GM19099 (cell line): ENCODE results near the gene CHN2.

Experiments used
- POLR2A ChIP-seq: IDR thresholded peaks from 3 replicates; pipeline ENCODE4 v1.6.1; 2011; ENCODE audit warnings: low read depth; ENCODE audit not compliant: insufficient read length; ENCODE audit errors: extremely low read depth

The CHN2 gene

DNA sequence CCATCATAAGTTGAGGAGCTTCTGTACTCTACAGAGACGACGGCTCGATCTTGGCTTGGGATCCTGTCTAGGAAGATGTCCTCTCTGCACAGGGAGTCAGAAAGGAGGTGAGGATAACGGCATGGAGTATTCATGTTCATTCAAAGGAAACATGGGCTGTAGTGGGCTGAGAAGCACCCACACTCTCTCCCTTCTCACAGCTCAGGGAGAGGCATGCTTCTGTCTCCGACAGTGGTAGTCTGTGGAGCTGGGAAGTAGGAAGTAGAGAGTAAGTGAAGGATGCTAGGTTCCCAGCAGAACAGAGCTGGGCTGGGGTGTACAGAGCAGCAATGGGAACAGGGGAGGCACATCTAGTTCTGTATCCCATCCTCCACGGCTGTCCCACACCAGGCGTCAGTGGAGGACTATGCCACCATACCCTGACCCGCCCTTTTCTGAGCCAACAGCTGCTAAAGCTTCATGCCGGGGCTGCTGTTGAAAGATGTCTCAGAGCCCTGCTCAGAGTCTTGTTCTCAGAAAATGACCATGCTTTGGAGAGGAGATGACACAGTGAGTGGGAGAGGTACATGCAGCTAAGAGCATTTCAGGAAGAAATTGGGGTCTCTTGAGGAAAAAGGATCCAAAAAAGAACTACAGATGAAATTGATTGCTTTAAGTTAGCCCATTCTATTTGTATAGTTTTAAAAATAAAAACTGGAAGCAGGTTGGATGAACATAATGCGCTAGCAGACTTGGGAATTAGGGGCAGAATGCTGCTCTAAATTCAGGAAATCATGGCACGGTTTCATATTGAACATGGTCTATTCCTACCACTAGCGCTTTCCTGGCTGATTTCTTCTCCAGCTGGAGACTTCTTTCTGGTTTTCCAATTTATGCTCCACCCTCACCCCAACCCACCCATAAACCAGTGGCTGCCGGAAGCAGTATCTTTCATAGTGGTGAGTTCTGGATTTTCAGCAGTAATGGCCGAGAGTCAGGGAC is 138.6 kb downstream of the CHN2 start:
- TF ChIP-seq POLR2A: no peak

DNA sequence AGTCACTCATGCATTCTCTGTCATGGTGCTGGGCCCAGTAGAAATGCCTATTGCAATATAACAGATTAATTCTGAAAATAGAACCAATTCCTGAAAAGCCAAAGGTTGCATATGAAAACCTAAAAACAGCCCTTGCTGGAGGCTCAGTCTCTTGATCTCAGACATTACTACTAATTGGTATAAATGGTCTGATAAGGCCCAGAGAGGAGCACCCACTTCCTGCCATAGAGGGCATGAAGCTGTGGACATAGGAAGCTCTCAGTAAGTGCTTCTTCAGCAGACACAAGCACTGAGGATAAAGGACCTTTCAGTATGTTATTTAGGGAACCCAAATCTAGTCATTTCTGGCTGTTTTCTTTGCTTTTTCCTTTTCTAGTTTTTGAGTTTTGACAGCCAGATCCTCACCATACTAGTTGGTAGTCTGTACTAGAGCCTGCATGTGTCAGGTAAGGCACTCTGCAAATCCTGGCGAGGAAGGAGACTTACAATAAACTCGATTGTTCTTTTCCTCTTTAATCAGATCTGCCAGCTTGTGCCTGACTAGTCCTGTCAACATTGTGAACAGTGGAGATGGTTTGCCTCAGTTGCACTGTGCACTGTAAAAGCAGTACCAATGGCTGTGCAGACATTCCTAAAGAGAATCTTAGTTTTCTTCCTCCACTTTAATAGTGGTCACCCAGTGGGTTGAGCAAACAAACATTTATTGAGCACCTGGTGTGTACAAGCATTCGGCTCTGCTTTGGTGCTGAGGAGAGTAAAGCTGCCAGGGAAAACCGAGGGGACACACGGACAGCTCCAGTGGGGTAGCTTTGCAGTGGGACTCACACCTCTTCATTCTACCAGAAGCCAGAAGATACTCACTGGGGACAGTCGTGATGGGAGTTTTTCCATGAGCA is 140.9 kb downstream of the CHN2 start:
- no peak for TF ChIP-seq POLR2A

DNA sequence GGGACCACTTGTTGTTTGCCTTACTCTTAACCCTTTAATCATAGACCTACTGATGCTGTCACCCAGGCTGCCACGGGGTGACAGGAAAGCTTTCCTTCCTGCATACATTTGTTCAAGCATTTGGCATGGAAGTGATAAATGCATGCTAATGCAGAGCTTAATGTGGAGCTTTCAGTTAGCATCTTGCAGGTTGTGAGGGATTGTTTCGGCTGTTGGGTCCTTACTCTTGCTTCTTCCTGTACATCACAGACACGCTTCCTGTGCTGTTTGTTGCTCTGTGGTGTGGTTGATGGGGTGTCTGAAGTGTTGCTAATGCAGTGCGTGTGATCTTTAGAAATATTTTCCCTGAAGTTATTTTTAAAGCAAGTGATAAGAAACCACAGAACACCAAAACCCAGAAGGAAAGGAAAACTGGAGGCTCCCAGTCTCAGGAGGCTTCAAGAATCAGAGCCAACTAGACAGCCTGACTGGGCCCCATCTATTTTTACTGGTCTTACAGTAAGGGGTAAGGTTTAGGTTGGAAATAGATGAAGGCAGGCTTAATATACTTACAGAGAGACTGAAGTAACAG is 143.1 kb downstream of the CHN2 start:
- no peak for TF ChIP-seq POLR2A

DNA sequence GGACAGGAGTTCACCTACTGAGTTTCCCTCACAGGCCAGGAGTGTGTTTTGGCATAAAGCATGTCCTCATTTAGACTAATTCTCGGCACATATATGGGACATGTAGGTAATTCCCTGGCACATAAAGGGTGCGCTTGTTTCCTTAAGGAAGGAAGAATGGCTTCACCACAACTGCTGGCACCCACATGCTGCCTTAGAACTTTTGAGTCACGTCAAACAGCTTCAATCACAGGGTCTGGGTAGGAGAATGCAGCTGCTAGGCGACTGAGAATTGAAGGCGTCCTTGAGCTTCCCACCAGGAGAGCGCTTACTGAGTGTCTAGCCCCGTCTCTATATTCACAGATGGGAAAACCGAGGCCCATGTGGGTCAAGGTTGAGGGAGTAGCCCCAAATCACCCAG is 146.1 kb downstream of the CHN2 start:
- TF ChIP-seq POLR2A: no peak

DNA sequence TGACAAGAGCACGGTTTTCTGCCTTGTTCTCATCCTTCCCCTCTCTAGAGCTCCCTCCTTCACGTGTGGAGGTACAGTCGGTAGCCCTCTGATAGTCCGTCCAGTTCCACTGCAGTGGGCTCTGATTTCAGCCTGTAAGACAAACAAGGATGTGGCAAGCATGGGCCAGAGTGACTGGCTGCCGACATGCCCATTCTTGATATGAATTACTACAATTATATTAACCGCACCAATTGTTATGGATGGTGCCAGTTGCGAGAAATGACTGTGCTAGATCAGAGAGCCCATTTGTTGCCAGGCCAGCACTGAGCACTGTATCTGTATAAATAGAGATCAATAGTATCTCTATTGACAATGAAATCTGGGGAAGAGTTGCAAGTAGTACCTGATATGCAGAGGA is 146.6 kb downstream of the CHN2 start:
- TF ChIP-seq POLR2A: no peak

DNA sequence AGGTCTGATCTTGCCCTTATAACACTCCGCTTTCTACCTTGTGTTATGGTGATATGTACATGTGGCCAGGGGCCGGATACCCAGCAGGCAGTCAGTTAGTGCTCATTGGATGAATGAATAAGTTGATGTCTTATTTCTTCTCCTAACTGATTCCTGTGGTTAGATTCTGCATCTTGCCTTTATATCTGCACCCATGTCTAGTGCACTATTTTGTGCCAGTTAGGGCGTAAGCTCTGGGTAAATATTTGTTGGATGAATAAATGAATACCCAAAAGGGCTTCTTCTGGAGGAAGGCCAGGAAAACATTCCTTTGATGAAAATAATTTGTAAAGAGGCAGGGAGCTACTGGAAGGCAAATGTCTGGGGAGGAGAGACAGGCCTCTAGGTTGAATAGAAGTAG is 148.2 kb downstream of the CHN2 start:
- TF ChIP-seq POLR2A: no peak

DNA sequence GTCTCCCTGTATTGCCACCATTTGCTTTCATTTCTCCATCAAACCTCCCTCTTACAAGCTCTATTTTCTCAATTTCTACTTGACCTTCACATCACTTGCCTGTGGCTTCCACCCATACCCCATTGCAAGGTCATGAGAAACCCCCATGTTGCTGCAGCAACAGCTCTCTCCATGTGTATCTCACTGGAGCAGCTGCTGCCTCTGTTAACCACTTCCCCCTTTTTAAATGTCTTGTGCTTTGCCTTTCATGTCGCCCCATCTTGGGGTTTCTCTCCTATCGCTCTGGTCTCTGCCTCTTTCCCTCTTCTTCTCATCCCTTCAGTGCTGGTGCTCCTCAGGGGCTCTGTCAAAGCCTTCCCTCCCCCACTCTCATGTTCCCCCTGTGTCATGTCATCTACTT is 148.8 kb downstream of the CHN2 start:
- no peak for TF ChIP-seq POLR2A

DNA sequence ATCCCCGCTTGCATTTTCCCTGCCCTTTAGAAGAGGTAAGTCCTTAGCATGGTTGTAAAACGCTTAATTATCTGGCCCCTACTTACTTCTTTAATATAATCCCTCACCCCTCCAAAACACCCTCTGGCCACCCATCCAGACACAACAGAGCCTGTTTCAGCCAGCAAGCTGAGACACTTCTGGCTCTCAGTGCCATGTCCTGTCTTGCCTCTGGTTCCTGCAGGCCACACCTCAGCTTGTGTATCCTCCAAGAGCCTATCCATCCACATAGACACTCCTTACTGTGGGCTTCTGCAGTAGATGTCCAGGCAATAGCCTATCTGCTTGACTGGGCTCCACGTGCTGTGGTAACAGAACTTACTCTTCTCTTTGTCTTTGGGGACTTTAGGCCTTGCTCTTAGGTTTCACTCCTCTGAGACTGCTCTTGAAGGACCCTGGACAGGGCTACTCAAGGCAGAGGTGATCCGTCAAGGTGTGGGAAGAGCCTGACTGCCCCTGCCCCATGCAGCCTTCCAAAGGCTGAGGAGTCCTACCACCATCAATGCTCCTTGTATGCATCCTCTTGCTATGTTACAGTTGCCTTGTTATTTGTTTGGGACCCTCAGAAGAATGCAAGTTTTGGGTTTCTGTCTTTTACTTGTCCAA is 149.9 kb downstream of the CHN2 start:
- TF ChIP-seq POLR2A: no peak

DNA sequence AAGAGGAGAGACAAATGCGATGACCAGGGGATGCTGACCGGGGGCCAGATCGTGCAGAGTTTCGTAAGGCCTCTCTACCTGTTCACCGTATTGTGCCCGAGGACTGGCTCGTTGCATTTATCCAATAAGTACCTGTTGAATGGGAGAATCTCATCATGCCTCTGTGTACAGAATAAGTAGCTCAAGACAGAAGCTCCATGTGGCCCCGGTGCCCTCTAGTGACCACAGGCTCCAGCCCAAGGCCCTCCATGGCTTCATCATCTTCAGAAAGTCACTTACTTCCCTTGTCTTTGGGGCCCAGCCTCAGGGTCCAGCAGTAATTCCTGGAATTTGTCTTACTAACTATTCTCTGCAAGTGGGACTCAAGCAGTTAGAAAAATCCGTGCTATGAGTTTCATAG is 151.0 kb downstream of the CHN2 start:
- TF ChIP-seq POLR2A: no peak

DNA sequence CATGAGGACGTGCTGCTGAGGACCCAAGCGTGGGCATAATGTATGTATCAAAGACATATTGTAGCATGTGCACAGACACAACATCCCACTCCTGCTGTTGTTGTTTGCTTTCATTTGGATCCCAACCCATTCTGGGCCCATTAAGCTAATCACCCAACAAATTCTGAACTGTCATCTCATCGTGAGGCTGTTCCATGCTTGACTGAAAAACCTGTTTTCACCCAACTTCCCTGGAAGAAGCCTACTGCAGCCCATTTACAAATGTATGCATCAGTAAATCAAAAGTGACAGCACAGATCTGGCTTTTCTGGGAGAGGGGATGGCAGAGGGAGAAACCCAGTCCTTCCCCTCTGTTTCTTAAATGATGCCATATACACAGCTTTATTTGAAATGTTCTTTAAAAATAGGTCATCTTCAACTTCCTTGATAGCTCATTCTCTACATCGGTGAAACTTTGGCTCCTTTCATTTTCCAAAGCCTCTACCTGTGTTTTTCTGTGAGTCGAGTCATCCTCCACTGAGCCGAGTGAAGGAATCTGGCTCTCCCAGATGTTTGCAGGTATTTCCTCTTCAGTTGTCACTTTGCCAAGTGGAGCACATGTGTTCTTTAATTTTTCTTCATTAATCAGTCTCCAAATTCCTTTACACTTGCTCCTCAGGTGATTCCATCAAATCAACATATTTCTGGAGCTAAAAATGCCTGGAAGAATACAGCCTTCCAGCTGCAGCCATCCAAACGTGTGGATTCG is 151.8 kb downstream of the CHN2 start:
- TF ChIP-seq POLR2A: no peak

DNA sequence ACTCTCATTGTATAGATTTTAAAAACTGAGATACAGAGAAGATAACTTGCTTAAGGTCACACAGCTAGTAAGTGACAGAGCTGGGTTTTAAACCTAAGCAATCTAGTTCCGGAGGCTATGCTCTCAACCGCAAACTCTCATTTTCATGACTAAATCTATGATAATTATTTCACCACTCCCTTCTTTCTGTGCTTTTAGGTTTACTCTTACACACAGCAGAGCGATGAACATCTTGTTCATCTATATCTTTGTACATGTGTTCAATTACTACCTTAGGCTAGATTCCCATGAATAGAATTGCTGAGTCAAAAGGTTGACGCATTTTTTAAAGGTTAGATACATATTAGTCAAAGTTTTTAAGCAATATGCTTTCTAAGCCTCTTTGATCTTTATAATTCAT is 154.8 kb downstream of the CHN2 start:
- no peak for TF ChIP-seq POLR2A

DNA sequence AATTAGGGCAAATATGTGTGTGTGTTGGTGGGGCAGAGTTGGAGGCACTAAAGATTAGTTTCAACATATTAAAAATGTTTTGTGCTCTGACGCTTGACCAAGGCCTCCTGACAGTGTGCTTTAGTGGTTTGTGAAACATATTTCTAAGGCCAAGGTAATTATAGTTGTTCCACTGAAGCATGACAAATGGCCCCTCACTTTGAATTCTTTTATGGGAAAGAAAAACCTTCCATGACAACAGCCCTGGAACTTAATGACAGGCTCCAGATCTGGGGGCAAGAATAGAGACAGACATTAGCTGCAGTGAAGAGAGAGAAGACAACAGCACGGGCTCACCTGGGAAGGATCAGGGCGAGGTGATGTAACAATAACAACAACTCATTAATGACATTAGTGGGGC is 155.8 kb downstream of the CHN2 start:
- TF ChIP-seq POLR2A: no peak

DNA sequence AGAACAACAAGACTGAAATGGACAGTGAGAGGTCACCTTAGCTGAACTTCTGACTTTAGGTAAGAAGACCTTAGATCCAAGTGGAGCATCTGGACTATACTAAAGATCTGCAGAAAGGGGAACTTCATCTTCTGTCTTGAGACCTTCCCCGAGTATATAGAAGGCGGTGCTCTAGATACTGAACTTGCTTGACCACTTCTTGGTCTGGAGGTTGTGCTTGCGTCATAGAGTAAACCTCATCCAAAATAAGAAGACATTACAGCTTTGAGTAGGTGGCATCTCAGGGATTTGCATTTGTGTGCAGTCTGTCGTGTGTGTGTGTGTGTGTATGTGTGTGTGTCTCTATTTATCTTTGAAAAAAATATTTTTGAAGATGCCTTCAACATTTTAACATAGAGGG is 157.5 kb downstream of the CHN2 start:
- no peak for TF ChIP-seq POLR2A

DNA sequence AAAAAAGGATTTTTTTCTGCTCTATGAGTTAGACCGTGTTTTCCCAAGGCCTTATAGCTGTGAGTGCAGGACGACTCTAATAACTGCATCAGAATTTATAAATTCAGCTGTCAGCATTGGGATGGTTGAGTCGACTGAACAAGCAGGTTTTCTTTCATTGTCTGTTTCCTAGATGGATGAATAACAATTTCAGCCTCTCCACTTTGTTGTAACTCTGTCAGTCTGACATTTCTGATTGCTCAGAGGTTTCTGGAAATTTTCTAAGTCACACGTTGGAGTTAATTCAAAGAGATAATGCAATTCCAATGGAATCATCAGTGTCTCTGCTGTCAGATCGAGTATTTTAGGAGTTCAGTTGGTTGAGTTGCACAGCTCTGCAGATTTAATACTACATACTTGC is 159.2 kb downstream of the CHN2 start:
- no peak for TF ChIP-seq POLR2A
